ENCODE data around the gene SHROOM4.

DNA sequence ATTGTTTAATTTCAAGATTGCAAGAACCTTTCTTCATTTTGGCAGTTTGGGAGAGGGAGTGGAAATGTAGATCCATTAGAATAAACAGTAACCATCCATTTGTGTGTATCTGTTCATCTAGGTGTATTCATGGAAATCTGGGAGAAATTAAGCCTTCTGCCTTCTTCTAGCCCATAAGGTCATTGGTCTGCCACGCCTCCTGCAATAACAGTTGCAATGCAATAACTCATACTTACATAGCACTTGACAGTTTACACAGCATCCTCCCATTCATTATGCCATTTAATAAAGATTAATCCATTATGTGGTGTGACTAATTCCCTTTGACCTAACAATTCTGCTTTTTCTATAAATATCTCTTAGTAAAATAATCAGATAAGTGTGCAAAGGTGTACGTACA is 42.6 kb downstream of the SHROOM4 start:
- TF ChIP-seq, protein P1, sequence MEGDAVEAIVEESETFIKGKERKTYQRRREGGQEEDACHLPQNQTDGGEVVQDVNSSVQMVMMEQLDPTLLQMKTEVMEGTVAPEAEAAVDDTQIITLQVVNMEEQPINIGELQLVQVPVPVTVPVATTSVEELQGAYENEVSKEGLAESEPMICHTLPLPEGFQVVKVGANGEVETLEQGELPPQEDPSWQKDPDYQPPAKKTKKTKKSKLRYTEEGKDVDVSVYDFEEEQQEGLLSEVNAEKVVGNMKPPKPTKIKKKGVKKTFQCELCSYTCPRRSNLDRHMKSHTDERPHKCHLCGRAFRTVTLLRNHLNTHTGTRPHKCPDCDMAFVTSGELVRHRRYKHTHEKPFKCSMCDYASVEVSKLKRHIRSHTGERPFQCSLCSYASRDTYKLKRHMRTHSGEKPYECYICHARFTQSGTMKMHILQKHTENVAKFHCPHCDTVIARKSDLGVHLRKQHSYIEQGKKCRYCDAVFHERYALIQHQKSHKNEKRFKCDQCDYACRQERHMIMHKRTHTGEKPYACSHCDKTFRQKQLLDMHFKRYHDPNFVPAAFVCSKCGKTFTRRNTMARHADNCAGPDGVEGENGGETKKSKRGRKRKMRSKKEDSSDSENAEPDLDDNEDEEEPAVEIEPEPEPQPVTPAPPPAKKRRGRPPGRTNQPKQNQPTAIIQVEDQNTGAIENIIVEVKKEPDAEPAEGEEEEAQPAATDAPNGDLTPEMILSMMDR (IDR thresholded peaks at IDR 0.05): no peak
- no peak for TF ChIP-seq POLR2A (IDR thresholded peaks at IDR 0.05)

Data from lower leg skin (tissue), 3 donors.